Measurements from ENCODE around the gene GAS7.
A peak's percentile ranks its signal among the peaks of the same experiment; 100 is the strongest.

DNA sequence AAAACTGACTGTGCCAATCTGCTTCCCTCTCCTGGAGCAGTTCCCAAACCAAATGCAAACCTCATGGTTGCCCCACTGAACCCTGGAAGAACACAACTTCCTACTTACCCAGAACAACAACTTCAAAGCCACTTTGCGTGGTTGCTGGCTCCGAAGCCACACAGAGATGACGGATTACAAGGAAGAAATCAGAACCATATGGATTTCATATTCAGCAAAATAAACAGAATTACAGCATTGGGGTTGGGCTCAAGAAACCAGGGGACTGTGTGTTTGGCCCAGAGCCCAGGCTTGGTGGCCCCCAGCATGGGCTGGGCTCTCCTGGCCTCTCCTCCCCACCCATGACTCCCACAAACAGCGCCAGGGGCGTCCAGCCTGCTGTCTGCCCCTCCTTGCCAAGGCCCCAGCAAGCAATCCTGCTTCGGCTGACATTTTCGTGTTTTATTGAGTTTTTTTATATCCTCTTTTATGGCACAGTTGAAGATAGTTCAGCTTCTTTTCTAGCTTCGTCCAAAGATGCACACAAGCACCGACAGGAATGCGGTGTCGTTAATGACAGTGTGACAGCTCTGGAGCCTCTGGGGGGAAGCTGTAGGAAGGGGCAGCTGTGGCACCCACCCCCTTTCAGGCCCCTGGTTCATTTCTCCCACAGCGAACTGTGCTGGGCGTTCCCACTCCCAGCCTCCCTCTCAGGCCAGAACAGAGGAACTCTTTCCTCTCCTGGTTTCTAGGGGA is 137.1 kb downstream of the GAS7 start:
- TF ChIP-seq, protein P1, sequence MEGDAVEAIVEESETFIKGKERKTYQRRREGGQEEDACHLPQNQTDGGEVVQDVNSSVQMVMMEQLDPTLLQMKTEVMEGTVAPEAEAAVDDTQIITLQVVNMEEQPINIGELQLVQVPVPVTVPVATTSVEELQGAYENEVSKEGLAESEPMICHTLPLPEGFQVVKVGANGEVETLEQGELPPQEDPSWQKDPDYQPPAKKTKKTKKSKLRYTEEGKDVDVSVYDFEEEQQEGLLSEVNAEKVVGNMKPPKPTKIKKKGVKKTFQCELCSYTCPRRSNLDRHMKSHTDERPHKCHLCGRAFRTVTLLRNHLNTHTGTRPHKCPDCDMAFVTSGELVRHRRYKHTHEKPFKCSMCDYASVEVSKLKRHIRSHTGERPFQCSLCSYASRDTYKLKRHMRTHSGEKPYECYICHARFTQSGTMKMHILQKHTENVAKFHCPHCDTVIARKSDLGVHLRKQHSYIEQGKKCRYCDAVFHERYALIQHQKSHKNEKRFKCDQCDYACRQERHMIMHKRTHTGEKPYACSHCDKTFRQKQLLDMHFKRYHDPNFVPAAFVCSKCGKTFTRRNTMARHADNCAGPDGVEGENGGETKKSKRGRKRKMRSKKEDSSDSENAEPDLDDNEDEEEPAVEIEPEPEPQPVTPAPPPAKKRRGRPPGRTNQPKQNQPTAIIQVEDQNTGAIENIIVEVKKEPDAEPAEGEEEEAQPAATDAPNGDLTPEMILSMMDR (IDR thresholded peaks at IDR 0.05) = no peak
- no peak for TF ChIP-seq POLR2A (IDR thresholded peaks at IDR 0.05)
- peak in 1 of 2 donors; percentile 63 for TF ChIP-seq EP300 (IDR thresholded peaks at IDR 0.05)

All from tibial nerve (tissue), 4 donors.